GM23338 (cell line): ENCODE measurements around the gene OCA2. TPM values are rescaled to one million over a fixed set of nuclear protein-coding genes. Genes with fewer than 3 reads are reported as not detected.

Experiments
- CTCF ChIP-seq, 2 experiments: fragments of 200-600 bp in 1 of 2; sonication (generic) in 1 of 2; conservative IDR thresholded peaks; 2 replicates each; pipeline versions ENCODE4 v1.5.1 to v1.6.1; 2016 to 2017; ENCODE audit warnings: antibody characterized with exemption in 2 of 2, low read depth in 2 of 2, mild to moderate bottlenecking in 2 of 2, moderate library complexity in 1 of 2
- STAT1 ChIP-seq: IDR thresholded peaks from one replicate; pipeline ENCODE4 v1.6.1; 2016; ENCODE audit warnings: antibody characterized with exemption; ENCODE audit not compliant: unreplicated experiment
- polyA plus RNA-seq: library from polyadenylated mRNA; unstranded; fragments of >200 nt; fragmentation: Nextera tagmentation; extraction: Ambion mirVana; gene quantifications from 2 replicates; pipeline ENCODE4 v1.2.1, GENCODE V29; 2016
- total RNA-seq: library from RNA; depleted of rRNA; stranded (reverse); fragments of >200 nt; shearing (Covaris generic); gene quantifications from 2 replicates; pipeline ENCODE4 v1.2.3, GENCODE V29; 2014
- TF ChIP-seq, protein P1 (sequence below): fragments of 250-450 bp; sonication (Bioruptor Pico); IDR thresholded peaks from 2 replicates; pipeline ENCODE4 v1.5.0; 2020; ENCODE audit warnings: mild to moderate bottlenecking, moderate library complexity
- TF ChIP-seq, protein P2 (sequence below): IDR thresholded peaks from one replicate; pipeline ENCODE4 v1.6.1; 2018; ENCODE audit warnings: antibody characterized with exemption; ENCODE audit not compliant: unreplicated experiment

The OCA2 gene
- total and polyA plus RNA-seq, 2 experiments from 2014 or later = 0.40 to 0.69 TPM

DNA sequence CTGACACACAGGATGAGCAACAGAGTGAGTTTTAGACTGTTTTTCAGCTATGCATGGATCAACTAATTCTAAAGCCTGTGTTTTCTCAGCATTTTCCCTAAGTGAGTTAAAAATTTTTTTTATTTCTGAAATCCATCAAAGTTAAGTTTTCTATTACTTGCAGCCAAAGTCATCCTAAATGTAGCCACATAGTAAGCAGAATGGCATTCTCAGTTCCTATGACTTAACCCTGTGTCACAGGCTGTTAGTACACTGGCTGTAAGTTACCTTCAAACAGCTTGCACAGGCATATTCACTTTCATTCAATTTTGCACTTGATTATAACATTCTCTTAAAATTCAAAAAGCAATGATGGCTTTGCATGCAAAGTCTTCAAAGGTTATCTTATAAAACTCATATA is 368.2 kb downstream of the OCA2 start (continued):
- TF ChIP-seq, protein P1, sequence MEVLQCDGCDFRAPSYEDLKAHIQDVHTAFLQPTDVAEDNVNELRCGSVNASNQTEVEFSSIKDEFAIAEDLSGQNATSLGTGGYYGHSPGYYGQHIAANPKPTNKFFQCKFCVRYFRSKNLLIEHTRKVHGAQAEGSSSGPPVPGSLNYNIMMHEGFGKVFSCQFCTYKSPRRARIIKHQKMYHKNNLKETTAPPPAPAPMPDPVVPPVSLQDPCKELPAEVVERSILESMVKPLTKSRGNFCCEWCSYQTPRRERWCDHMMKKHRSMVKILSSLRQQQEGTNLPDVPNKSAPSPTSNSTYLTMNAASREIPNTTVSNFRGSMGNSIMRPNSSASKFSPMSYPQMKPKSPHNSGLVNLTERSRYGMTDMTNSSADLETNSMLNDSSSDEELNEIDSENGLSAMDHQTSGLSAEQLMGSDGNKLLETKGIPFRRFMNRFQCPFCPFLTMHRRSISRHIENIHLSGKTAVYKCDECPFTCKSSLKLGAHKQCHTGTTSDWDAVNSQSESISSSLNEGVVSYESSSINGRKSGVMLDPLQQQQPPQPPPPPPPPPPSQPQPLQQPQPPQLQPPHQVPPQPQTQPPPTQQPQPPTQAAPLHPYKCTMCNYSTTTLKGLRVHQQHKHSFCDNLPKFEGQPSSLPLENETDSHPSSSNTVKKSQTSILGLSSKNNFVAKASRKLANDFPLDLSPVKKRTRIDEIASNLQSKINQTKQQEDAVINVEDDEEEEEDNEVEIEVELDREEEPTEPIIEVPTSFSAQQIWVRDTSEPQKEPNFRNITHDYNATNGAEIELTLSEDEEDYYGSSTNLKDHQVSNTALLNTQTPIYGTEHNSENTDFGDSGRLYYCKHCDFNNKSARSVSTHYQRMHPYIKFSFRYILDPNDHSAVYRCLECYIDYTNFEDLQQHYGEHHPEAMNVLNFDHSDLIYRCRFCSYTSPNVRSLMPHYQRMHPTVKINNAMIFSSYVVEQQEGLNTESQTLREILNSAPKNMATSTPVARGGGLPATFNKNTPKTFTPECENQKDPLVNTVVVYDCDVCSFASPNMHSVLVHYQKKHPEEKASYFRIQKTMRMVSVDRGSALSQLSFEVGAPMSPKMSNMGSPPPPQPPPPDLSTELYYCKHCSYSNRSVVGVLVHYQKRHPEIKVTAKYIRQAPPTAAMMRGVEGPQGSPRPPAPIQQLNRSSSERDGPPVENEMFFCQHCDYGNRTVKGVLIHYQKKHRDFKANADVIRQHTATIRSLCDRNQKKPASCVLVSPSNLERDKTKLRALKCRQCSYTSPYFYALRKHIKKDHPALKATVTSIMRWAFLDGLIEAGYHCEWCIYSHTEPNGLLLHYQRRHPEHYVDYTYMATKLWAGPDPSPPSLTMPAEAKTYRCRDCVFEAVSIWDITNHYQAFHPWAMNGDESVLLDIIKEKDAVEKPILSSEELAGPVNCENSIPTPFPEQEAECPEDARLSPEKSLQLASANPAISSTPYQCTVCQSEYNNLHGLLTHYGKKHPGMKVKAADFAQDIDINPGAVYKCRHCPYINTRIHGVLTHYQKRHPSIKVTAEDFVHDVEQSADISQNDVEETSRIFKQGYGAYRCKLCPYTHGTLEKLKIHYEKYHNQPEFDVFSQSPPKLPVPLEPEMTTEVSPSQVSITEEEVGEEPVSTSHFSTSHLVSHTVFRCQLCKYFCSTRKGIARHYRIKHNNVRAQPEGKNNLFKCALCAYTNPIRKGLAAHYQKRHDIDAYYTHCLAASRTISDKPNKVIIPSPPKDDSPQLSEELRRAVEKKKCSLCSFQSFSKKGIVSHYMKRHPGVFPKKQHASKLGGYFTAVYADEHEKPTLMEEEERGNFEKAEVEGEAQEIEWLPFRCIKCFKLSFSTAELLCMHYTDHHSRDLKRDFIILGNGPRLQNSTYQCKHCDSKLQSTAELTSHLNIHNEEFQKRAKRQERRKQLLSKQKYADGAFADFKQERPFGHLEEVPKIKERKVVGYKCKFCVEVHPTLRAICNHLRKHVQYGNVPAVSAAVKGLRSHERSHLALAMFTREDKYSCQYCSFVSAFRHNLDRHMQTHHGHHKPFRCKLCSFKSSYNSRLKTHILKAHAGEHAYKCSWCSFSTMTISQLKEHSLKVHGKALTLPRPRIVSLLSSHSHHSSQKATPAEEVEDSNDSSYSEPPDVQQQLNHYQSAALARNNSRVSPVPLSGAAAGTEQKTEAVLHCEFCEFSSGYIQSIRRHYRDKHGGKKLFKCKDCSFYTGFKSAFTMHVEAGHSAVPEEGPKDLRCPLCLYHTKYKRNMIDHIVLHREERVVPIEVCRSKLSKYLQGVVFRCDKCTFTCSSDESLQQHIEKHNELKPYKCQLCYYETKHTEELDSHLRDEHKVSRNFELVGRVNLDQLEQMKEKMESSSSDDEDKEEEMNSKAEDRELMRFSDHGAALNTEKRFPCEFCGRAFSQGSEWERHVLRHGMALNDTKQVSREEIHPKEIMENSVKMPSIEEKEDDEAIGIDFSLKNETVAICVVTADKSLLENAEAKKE (CRISPR knock-in tag) = no peak
- TF ChIP-seq, protein P2, sequence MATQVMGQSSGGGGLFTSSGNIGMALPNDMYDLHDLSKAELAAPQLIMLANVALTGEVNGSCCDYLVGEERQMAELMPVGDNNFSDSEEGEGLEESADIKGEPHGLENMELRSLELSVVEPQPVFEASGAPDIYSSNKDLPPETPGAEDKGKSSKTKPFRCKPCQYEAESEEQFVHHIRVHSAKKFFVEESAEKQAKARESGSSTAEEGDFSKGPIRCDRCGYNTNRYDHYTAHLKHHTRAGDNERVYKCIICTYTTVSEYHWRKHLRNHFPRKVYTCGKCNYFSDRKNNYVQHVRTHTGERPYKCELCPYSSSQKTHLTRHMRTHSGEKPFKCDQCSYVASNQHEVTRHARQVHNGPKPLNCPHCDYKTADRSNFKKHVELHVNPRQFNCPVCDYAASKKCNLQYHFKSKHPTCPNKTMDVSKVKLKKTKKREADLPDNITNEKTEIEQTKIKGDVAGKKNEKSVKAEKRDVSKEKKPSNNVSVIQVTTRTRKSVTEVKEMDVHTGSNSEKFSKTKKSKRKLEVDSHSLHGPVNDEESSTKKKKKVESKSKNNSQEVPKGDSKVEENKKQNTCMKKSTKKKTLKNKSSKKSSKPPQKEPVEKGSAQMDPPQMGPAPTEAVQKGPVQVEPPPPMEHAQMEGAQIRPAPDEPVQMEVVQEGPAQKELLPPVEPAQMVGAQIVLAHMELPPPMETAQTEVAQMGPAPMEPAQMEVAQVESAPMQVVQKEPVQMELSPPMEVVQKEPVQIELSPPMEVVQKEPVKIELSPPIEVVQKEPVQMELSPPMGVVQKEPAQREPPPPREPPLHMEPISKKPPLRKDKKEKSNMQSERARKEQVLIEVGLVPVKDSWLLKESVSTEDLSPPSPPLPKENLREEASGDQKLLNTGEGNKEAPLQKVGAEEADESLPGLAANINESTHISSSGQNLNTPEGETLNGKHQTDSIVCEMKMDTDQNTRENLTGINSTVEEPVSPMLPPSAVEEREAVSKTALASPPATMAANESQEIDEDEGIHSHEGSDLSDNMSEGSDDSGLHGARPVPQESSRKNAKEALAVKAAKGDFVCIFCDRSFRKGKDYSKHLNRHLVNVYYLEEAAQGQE = no peak
- no peak for TF ChIP-seq STAT1
- no peak for TF ChIP-seq CTCF (conservative IDR thresholded peaks at IDR 0.05; ENCODE audit: low read depth in 2 of 2)
